Sigmoid colon (tissue), 4 donors: ENCODE measurements around the gene PARD3.

Experiments
- EP300 ChIP-seq, 4 donors: sonication (generic); formaldehyde crosslinking; IDR thresholded peaks; one replicate each; pipeline ENCODE4 v1.6.1; 2017; ENCODE audit warnings: antibody characterized with exemption in 4 of 4
- POLR2A ChIP-seq, 2 donors: fragments of 450-650 bp; IDR thresholded peaks; one replicate each; pipeline ENCODE4 v1.6.1; 2016; ENCODE audit warnings: antibody characterized with exemption in 2 of 2, mild to moderate bottlenecking in 2 of 2, moderate library complexity in 2 of 2
- POLR2AphosphoS5 ChIP-seq, 4 donors: sonication (generic); formaldehyde crosslinking; IDR thresholded peaks; one replicate each; pipeline ENCODE4 v1.6.1; 2017; ENCODE audit warnings: antibody characterized with exemption in 4 of 4
- TF ChIP-seq, protein P1 (sequence below), 4 experiments: fragments of 450-650 bp in 3 of 4; fragments of 200-600 bp in 1 of 4; IDR thresholded peaks; one replicate each; pipeline ENCODE4 v1.5.1; 2016 to 2019; ENCODE audit warnings: antibody characterized with exemption in 4 of 4, mild to moderate bottlenecking in 3 of 4, moderate library complexity in 2 of 4

DNA sequence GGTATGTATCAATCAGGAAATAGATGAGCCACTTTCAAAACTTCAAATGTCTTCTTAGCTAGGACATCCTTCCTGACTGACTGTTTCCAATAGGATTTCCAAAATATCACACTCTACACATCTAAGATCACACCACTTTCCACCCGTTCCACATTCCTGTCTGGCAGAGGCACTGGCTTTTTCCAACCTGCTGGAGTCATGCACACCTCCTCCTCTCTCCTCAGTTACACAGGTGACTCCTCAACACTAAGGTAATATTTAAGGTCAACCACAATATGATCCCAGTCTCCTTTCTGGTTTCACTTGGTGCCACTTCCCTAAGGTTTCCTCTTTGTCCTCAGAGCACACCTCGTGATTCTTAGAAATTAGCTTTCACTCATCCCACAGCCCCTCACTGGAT lies 196.5 kb downstream of the PARD3 start:
- TF ChIP-seq POLR2A (IDR thresholded peaks at IDR 0.05) (no peak), EP300 (IDR thresholded peaks at IDR 0.05) (no peak), POLR2AphosphoS5 (IDR thresholded peaks at IDR 0.05) (no peak)
- TF ChIP-seq, protein P1, sequence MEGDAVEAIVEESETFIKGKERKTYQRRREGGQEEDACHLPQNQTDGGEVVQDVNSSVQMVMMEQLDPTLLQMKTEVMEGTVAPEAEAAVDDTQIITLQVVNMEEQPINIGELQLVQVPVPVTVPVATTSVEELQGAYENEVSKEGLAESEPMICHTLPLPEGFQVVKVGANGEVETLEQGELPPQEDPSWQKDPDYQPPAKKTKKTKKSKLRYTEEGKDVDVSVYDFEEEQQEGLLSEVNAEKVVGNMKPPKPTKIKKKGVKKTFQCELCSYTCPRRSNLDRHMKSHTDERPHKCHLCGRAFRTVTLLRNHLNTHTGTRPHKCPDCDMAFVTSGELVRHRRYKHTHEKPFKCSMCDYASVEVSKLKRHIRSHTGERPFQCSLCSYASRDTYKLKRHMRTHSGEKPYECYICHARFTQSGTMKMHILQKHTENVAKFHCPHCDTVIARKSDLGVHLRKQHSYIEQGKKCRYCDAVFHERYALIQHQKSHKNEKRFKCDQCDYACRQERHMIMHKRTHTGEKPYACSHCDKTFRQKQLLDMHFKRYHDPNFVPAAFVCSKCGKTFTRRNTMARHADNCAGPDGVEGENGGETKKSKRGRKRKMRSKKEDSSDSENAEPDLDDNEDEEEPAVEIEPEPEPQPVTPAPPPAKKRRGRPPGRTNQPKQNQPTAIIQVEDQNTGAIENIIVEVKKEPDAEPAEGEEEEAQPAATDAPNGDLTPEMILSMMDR (IDR thresholded peaks at IDR 0.05): no peak
